ENCODE results near the gene FTSJ1. TPM values are rescaled to one million over a fixed set of nuclear protein-coding genes. Genes with fewer than 3 reads are reported as not detected.
"Not testable (repeated sequence)": the region's sequence is repeated elsewhere in the genome, so short reads cannot be mapped to it uniquely, and the experiment has no call there.

Gene FTSJ1, protein sequence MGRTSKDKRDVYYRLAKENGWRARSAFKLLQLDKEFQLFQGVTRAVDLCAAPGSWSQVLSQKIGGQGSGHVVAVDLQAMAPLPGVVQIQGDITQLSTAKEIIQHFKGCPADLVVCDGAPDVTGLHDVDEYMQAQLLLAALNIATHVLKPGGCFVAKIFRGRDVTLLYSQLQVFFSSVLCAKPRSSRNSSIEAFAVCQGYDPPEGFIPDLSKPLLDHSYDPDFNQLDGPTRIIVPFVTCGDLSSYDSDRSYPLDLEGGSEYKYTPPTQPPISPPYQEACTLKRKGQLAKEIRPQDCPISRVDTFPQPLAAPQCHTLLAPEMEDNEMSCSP
- total RNA-seq (34.8 and 40.5 TPM in 2 replicates), polyA plus RNA-seq (36.8 and 42.4 TPM in 2 replicates)

- H3K27ac ChIP-seq: peak within 1 kb of the TSS; percentile 21
- peak; percentile 70 to 95 for DNase-seq (ENCODE audit: low read depth in 1 of 2, low spot score in 1 of 2)
These were observed at the start of gene FTSJ1 for GRCh38 chrX:48475774-48476577. FTSJ1 (plus strand) TSS chrX:48476199; CDS start chrX:48478048, 1,849 bp downstream.

DNA sequence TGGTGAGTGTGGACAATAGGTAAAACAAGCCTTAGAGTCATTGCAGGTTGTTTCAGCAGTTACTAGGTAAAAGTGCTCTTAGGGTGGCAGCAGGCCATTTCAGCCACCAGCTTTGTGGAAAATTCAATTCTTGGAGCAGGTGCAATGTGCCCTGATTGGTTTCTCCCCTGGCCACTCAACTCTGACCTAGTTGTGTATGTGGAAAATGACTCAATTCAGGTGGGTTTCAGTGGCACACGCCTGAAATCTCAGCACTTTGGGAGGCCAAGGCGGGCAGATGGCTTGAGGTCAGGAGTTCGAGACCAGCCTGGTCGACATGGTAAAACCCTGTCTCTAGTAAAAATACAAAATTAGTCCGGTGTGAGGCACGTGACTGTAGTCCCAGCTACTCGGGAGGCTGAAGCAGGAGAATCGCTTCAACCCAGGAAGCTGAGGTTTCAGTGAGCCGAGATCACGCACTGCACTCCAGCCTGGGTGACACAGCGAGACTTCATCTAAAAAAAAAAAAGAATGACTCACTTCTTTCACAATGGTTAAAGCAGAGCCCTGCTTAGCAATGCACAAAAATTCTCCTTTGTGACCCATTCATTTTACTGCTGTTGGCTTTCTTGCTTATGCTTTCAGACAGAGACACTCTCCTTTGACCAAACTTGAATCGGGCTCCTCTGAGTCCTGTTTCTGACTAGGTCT is 48.8 kb upstream of the FTSJ1 start:
- not testable (repeated sequence) for H3K9me3 ChIP-seq (ENCODE audit: low read depth); DNase-seq (ENCODE audit: low read depth in 1 of 2, low spot score in 1 of 2); H3K4me3 ChIP-seq; H3K27ac ChIP-seq; H3K36me3 ChIP-seq; H3K27me3 ChIP-seq; H3K4me1 ChIP-seq (ENCODE audit: low read depth)

More at GRCh38 chrX:48475774-48476577, at the start of gene FTSJ1:
- no peak for TF ChIP-seq CTCF (IDR thresholded peaks at IDR 0.05; ENCODE audit: low read depth, low read length)
- peak within 1 kb of the TSS; percentile 74 for H3K4me3 ChIP-seq
- H3K36me3 ChIP-seq: no peaks in the 10 kb centered on the region
- no peaks in the 10 kb centered on the region for H3K4me1 ChIP-seq (ENCODE audit: low read depth)
- no peaks in the 10 kb centered on the region for H3K27me3 ChIP-seq
- no peaks in the 10 kb centered on the region for H3K9me3 ChIP-seq (ENCODE audit: low read depth)

DNA sequence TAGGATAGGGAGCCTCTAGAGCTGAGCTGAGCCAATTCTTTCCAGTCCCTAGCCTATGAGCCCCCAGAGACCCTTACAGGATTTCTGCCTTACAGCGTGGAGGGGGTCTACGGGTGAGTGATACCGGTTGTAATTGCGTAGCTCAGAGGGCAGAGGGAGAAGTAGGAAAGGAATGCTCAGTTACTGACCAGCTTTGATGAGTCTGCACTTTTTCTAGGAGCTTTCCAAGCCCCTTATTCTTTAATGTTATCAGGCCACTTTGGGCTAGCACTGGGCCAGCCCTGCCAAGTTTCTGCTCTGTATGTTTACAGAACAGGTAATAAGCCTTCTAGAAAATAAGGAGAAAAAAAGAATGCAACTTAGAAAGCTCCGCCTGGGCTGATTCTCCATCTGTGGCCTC is 46.4 kb upstream of the FTSJ1 start:
- H3K27ac ChIP-seq; H3K27me3 ChIP-seq; H3K9me3 ChIP-seq (ENCODE audit: low read depth); H3K4me3 ChIP-seq; H3K4me1 ChIP-seq (ENCODE audit: low read depth); H3K36me3 ChIP-seq; DNase-seq (ENCODE audit: low read depth in 1 of 2, low spot score in 1 of 2): not testable (repeated sequence)

- H3K27me3 ChIP-seq; H3K4me1 ChIP-seq (ENCODE audit: low read depth); H3K36me3 ChIP-seq; H3K27ac ChIP-seq; H3K4me3 ChIP-seq; DNase-seq (ENCODE audit: low read depth in 1 of 2, low spot score in 1 of 2); H3K9me3 ChIP-seq (ENCODE audit: low read depth): not testable (repeated sequence)
These were observed 45.8 kb upstream of the FTSJ1 start for GRCh38 chrX:48430166-48430565.

GRCh38 chrX:48433713-48434112 is 42.3 kb upstream of the FTSJ1 start:
- not testable (repeated sequence) for H3K27ac ChIP-seq; H3K9me3 ChIP-seq (ENCODE audit: low read depth); H3K36me3 ChIP-seq; H3K27me3 ChIP-seq; H3K4me1 ChIP-seq (ENCODE audit: low read depth); DNase-seq (ENCODE audit: low read depth in 1 of 2, low spot score in 1 of 2); H3K4me3 ChIP-seq

DNA sequence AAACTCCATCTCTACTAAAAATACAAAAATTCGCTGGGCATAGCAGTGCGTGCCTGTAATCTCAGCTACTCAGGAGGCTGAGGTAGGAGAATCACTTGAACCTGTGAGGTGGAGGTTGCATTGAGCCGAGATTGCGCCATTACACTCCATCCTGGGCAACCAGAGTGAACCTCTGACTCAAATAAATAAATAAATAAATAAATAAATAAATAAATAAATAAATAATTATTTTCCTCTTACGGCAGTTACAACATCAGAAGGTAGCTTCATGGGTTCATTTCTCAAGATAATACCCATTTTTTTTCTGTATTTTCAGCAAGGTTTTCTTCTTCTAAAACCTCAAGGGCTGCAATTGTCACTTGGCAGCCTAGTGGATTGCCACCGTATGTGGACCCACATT is 28.8 kb upstream of the FTSJ1 start:
- not testable (repeated sequence) for H3K4me1 ChIP-seq (ENCODE audit: low read depth); H3K27me3 ChIP-seq; H3K9me3 ChIP-seq (ENCODE audit: low read depth); DNase-seq (ENCODE audit: low read depth in 1 of 2, low spot score in 1 of 2); H3K4me3 ChIP-seq; H3K27ac ChIP-seq; H3K36me3 ChIP-seq

- Histone ChIP-seq H3K27ac (no peak overlapping the region), H3K4me1 (ENCODE audit: low read depth) (no peaks in the 10 kb centered on the region), H3K9me3 (ENCODE audit: low read depth) (no peaks in the 10 kb centered on the region), H3K36me3 (no peaks in the 10 kb centered on the region), H3K27me3 (no peaks in the 10 kb centered on the region), H3K4me3 (no peak overlapping the region)
- TF ChIP-seq CTCF (IDR thresholded peaks at IDR 0.05; ENCODE audit: low read depth, low read length): no peak
- no peak for DNase-seq (ENCODE audit: low read depth in 1 of 2, low spot score in 1 of 2)
These were observed 25.9 kb upstream of the FTSJ1 start for GRCh38 chrX:48450076-48450475.

DNA sequence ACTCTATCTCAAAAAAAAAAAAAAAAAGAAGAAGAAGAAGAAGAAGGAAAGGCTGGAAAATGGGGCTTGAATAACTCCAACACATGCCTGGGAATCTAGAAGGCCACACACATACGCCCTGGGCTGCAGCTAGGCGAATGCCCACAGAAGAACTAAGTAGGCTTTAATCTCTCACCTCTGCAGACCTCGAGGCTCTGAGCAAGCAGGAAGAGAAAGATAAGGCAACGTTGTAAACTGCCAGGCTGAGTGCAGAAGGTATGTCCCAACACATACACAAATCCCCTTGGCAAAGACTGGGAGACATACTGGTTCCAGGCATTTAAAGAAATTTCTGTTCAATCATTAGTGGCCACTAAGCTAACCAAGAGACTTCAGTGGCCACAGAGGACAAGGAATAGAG is 24.3 kb upstream of the FTSJ1 start:
- Histone ChIP-seq H3K27ac (no peak overlapping the region), H3K4me3 (no peak overlapping the region), H3K27me3 (no peaks in the 10 kb centered on the region), H3K9me3 (ENCODE audit: low read depth) (no peaks in the 10 kb centered on the region), H3K4me1 (ENCODE audit: low read depth) (no peaks in the 10 kb centered on the region), H3K36me3 (no peaks in the 10 kb centered on the region)
- no peak for TF ChIP-seq CTCF (IDR thresholded peaks at IDR 0.05; ENCODE audit: low read depth, low read length)
- DNase-seq (ENCODE audit: low read depth in 1 of 2, low spot score in 1 of 2): no peak

Measured in cardiac muscle cell (in vitro differentiated cells and primary cell).